ENCODE measurements around the gene CENPVL2. TPM values are rescaled to one million over a fixed set of nuclear protein-coding genes. Genes with fewer than 3 reads are reported as not detected.
"Not testable (repeated sequence)": the region's sequence is repeated elsewhere in the genome, so short reads cannot be mapped to it uniquely, and the experiment has no call there.

The CENPVL2 gene
- under 1 TPM; 0.20 to 0.33 (median 0.22) TPM for polyA plus RNA-seq (ENCODE audit: insufficient read length in 3 of 3)
- long read RNA-seq, donor 1: 0 reads
- long read RNA-seq, donor 2: 0 reads
- long read RNA-seq, donor 3: 0 reads
- long read RNA-seq, donor 4: 0 reads
- long read RNA-seq, donor 5: 0 reads
- long read RNA-seq, donor 6: 0 reads
- long read RNA-seq, donor 7: 0 reads
- long read RNA-seq, donor 8: 0 reads
- long read RNA-seq, donor 9: 0 reads
- long read RNA-seq, donor 10, partial matches to known transcripts: 0 of 2 reads
- long read RNA-seq, donor 10, other reads (novel, unspliced or antisense): 0 of 2 reads
- long read RNA-seq, donor 11: 0 reads
- long read RNA-seq, donor 12: 0 reads
- long read RNA-seq, donor 13: 0 reads
- long read RNA-seq, donor 14: 0 reads
- long read RNA-seq, donor 15: 0 reads
- long read RNA-seq, donor 16: 0 reads

GRCh38 chrX:51682720-51683062 lies at the start of gene CENPVL2:
Gene CENPVL2, minus strand, starts transcription at chrX:51682831. Its CDS starts 0 bp downstream, at chrX:51682831.
- not testable (repeated sequence) for DNase-seq

GRCh38 chrX:51728202-51728601 lies 45.6 kb upstream of the CENPVL2 start:
- DNase-seq: no peak

GRCh38 chrX:51712943-51713647 lies 30.5 kb upstream of the CENPVL2 start:
- DNase-seq: not testable (repeated sequence)

GRCh38 chrX:51710277-51711164 lies 27.9 kb upstream of the CENPVL2 start, which contains the start of gene CENPVL1:
Gene CENPVL1, plus strand, starts transcription at chrX:51710512. Its CDS starts 0 bp downstream, at chrX:51710512.
- not testable (repeated sequence) for DNase-seq

- DNase-seq: no peak
Observed at GRCh38 chrX:51697397-51697796, 14.8 kb upstream of the CENPVL2 start.

GRCh38 chrX:51694254-51694653 lies 11.6 kb upstream of the CENPVL2 start:
- DNase-seq: no peak

- not testable (repeated sequence) for DNase-seq
Observed at GRCh38 chrX:51681808-51682719, 567 bp downstream of the CENPVL2 start.

GRCh38 chrX:51679689-51680433 lies 2.8 kb downstream of the CENPVL2 start:
- not testable (repeated sequence) for DNase-seq

- no peak for DNase-seq
Observed at GRCh38 chrX:51665981-51666380, 16.6 kb downstream of the CENPVL2 start.

GRCh38 chrX:51643377-51643776 lies 39.3 kb downstream of the CENPVL2 start:
- no peak for DNase-seq

GRCh38 chrX:51641421-51642021 lies 41.1 kb downstream of the CENPVL2 start:
- peak; percentile 27 for DNase-seq

GRCh38 chrX:51636511-51636910 lies 46.1 kb downstream of the CENPVL2 start:
- not testable (repeated sequence) for DNase-seq

Other genes starting within 250 kb of the CENPVL2 start
- 10 to 100 TPM in 2 of 3 donors, 1 to 10 TPM in 1; 9.5 to 14.3 (median 13.0) TPM for gene NUDT11, start 186.2 kb downstream of the CENPVL2 start, polyA plus RNA-seq (ENCODE audit: insufficient read length in 3 of 3)
- 1 to 10 TPM in 2 of 3 donors, under 1 TPM in 1; 0.73 to 1.9 (median 1.1) TPM for gene CENPVL3, start 63.9 kb downstream of the CENPVL2 start, polyA plus RNA-seq (ENCODE audit: insufficient read length in 3 of 3)
- gene CENPVL1, start 27.7 kb upstream of the CENPVL2 start, polyA plus RNA-seq (ENCODE audit: insufficient read length in 3 of 3): under 1 TPM; 0.20 to 0.33 (median 0.22) TPM
- 10 to 100 TPM; 19.7 to 22.3 (median 21.0) TPM for gene GSPT2, start 60.6 kb upstream of the CENPVL2 start, polyA plus RNA-seq (ENCODE audit: insufficient read length in 3 of 3)
- 100 to 1,000 TPM; 305 to 356 (median 318) TPM for gene MAGED1, start 210.8 kb upstream of the CENPVL2 start, polyA plus RNA-seq (ENCODE audit: insufficient read length in 3 of 3)